CD14-positive monocyte (primary cell): Measurements from ENCODE around the gene SLC35F3. TPM values are rescaled to one million over a fixed set of nuclear protein-coding genes. Genes with fewer than 3 reads are reported as not detected.

Source experiments
- DNase-seq, 3 donors: peaks; one replicate each; pipeline ENCODE4 v3.0.0-alpha.2; 2011 to 2022
- H2AFZ ChIP-seq: 2 replicates; pipeline ENCODE4 v1.6.0; 2012; ENCODE audit warnings: mild to moderate bottlenecking, low read depth, low read length, inconsistent platforms; ENCODE audit not compliant: insufficient read depth, poor library complexity, severe bottlenecking
- H3K27ac ChIP-seq, 2 donors: 1 replicate in 1 of 2; 2 replicates in 1 of 2; pipeline ENCODE4 v1.5.1; 2012 to 2013; ENCODE audit warnings: low read length in 2 of 2, control low read depth in 1 of 2, inconsistent platforms in 1 of 2, low read depth in 1 of 2, mild to moderate bottlenecking in 1 of 2
- H3K27me3 ChIP-seq, 2 donors: one replicate each; pipeline versions ENCODE4 v1.6.0 to v1.6.1; 2011 to 2013; ENCODE audit warnings: low read length in 2 of 2; ENCODE audit not compliant: control insufficient read depth in 2 of 2, insufficient read depth in 2 of 2
- H3K36me3 ChIP-seq, 2 donors: replicated peaks in 1 of 2; 1 replicate in 1 of 2; 2 replicates in 1 of 2; pipeline versions ENCODE4 v1.5.1 to v1.6.1; 2012 to 2013; ENCODE audit warnings: low read length in 2 of 2, control low read depth in 1 of 2, inconsistent platforms in 1 of 2, mild to moderate bottlenecking in 1 of 2; ENCODE audit not compliant: insufficient read depth in 2 of 2, control insufficient read depth in 1 of 2
- H3K4me1 ChIP-seq, 2 donors: 1 replicate in 1 of 2; 2 replicates in 1 of 2; pipeline versions ENCODE4 v1.5.1 to v1.6.1; 2012 to 2013; ENCODE audit warnings: low read length in 2 of 2, control low read depth in 1 of 2, inconsistent platforms in 1 of 2, mild to moderate bottlenecking in 1 of 2, moderate library complexity in 1 of 2; ENCODE audit not compliant: insufficient read depth in 2 of 2, control insufficient read depth in 1 of 2
- H3K4me2 ChIP-seq: replicated peaks from 2 replicates; pipeline ENCODE3; 2012; ENCODE audit warnings: low read length, moderate library complexity, mild to moderate bottlenecking; ENCODE audit not compliant: poor library complexity, severe bottlenecking; ENCODE audit errors: extremely low read depth
- H3K4me3 ChIP-seq, 3 experiments: fragments of 200-600 bp in 1 of 3; sonication (generic) in 1 of 3; replicated peaks in 1 of 3; 1 replicate in 2 of 3; 2 replicates in 1 of 3; pipeline ENCODE4 v1.5.1; 2011 to 2013; ENCODE audit warnings: low read length in 3 of 3, mild to moderate bottlenecking in 3 of 3, control low read depth in 2 of 3, low read depth in 2 of 3, inconsistent platforms in 1 of 3, moderate library complexity in 1 of 3
- H3K79me2 ChIP-seq: 2 replicates; pipeline ENCODE4 v1.6.0; 2012; ENCODE audit warnings: mild to moderate bottlenecking, control low read depth, inconsistent platforms, low read length, moderate library complexity; ENCODE audit not compliant: insufficient read depth
- H3K9ac ChIP-seq: 2 replicates; pipeline ENCODE4 v1.6.0; 2017; ENCODE audit warnings: low read length, mild to moderate bottlenecking; ENCODE audit not compliant: insufficient read depth, poor library complexity, severe bottlenecking
- H3K9me3 ChIP-seq, 2 donors: replicated peaks in 1 of 2; 1 replicate in 1 of 2; 2 replicates in 1 of 2; pipeline versions ENCODE4 v1.5.1 to v1.6.1; 2012 to 2013; ENCODE audit warnings: low read length in 2 of 2, control low read depth in 1 of 2; ENCODE audit not compliant: control insufficient read depth in 1 of 2, insufficient read depth in 1 of 2
- H4K20me1 ChIP-seq: 2 replicates; pipeline ENCODE4 v1.6.0; 2012; ENCODE audit warnings: mild to moderate bottlenecking, low read length, control low read depth, moderate library complexity; ENCODE audit not compliant: insufficient read depth
- H3K27ac Mint-ChIP-seq, 7 donors: one replicate each; pipeline ENCODE4 v1.8.0; 2020; ENCODE audit warnings: mild to moderate bottlenecking in 7 of 7, mixed read lengths in 7 of 7, moderate library complexity in 6 of 7, inconsistent platforms in 2 of 7
- H3K27me3 Mint-ChIP-seq, 3 donors: one replicate each; pipeline ENCODE4 v1.8.0; 2021 to 2022; ENCODE audit warnings: low read depth in 3 of 3, mild to moderate bottlenecking in 3 of 3, mixed read lengths in 3 of 3, moderate library complexity in 3 of 3, inconsistent platforms in 1 of 3
- H3K36me3 Mint-ChIP-seq, 2 donors: one replicate each; pipeline ENCODE4 v1.8.0; 2020; ENCODE audit warnings: mixed read lengths in 2 of 2, inconsistent platforms in 1 of 2, mild to moderate bottlenecking in 1 of 2
- H3K4me1 Mint-ChIP-seq: one replicate; pipeline ENCODE4 v1.8.0; 2020; ENCODE audit warnings: mild to moderate bottlenecking, mixed read lengths
- H3K4me3 Mint-ChIP-seq, 2 donors: one replicate each; pipeline ENCODE4 v1.8.0; 2020; ENCODE audit warnings: mild to moderate bottlenecking in 2 of 2, mixed read lengths in 2 of 2, moderate library complexity in 1 of 2
- H3K9me3 Mint-ChIP-seq, 7 donors: one replicate each; pipeline ENCODE4 v1.8.0; 2020 to 2022; ENCODE audit warnings: mixed read lengths in 7 of 7, mild to moderate bottlenecking in 6 of 7, moderate library complexity in 6 of 7, inconsistent platforms in 2 of 7
- CTCF ChIP-seq: fragments of 200-600 bp; IDR thresholded peaks from one replicate; pipeline ENCODE4 v1.8.0; 2022; ENCODE audit warnings: antibody characterized with exemption, mild to moderate bottlenecking
- WGBS: methylation state at CpG from one replicate; pipeline ENCODE4 v1.1.5; 2013; ENCODE audit warnings: missing lambda C conversion rate; ENCODE audit not compliant: insufficient coverage; 5-methylcytosine and 5-hydroxymethylcytosine counted together
- intact Hi-C, 2 donors: fragments of 100-400 bp; cut with micrococcal nuclease; formaldehyde crosslinking; loops; one replicate each; pipeline versions ENCODE4 v1.15.0 to v1.15.1; 2023
- polyA plus RNA-seq, 3 donors: library from polyadenylated mRNA; depleted of rRNA in 1 of 3; unstranded in 2 of 3; stranded (reverse) in 1 of 3; fragments of 300-500 nt in 2 of 3; fragments of >200 nt in 1 of 3; fragmentation: Illumina TruSeq in 2 of 3; gene quantifications; 1 replicate in 2 of 3; 2 replicates in 1 of 3; pipeline ENCODE4 v1.2.3, GENCODE V29; 2012 to 2021

The SLC35F3 gene
- polyA plus RNA-seq, 3 donors = 0.17 to 0.78 TPM; not detected in 1

GRCh38 chr1:233912447-233912846, 8.0 kb downstream of the SLC35F3 start:
- Histone ChIP-seq H3K4me2 (no peak overlapping the region), H3K9me3 (no peaks in the 10 kb centered on the region), H3K4me1 (no peaks in the 10 kb centered on the region), H4K20me1 (no peaks in the 10 kb centered on the region), H3K79me2 (no peaks in the 10 kb centered on the region), H3K27me3 (peaks cover 0 to under 1% of the 10 kb centered on the region in 2 donors), H3K36me3 (no peaks in the 10 kb centered on the region), H3K9ac (no peak overlapping the region), H2AFZ (no peak overlapping the region), H3K4me3 (no peak overlapping the region), H3K27ac (no peak overlapping the region)
- H3K27ac Mint-ChIP-seq = peak overlapping the region in 1 of 7 donors; percentile 28
- no peaks in the 10 kb centered on the region for H3K36me3 Mint-ChIP-seq
- intact Hi-C loops = no loop called here
- no peak for DNase-seq
- H3K4me3 Mint-ChIP-seq = peak overlapping the region in 1 of 2 donors; percentile 19
- H3K9me3 Mint-ChIP-seq = peaks cover 0 to 17% (median 7%) of the 10 kb centered on the region in 7 donors
- peaks cover 10 to 15% (median 13%) of the 10 kb centered on the region in 3 donors for H3K27me3 Mint-ChIP-seq
- H3K4me1 Mint-ChIP-seq = no peaks in the 10 kb centered on the region
- WGBS = no CpG with 5 or more reads among the region's 8 CpGs
- TF ChIP-seq CTCF = no peak

- Mint-ChIP-seq H3K27me3 (peaks cover 8 to 10% (median 9%) of the 10 kb centered on the region in 3 donors), H3K27ac (no peak overlapping the region)
- no peaks in the 10 kb centered on the region for H4K20me1 ChIP-seq
These were observed 8.4 kb downstream of the SLC35F3 start for GRCh38 chr1:233912909-233913308.

More at GRCh38 chr1:233912909-233913308, 8.4 kb downstream of the SLC35F3 start:
- Mint-ChIP-seq H3K36me3 (no peaks in the 10 kb centered on the region), H3K9me3 (peaks cover 0 to 17% (median 7%) of the 10 kb centered on the region in 7 donors), H3K4me3 (no peak overlapping the region), H3K4me1 (no peaks in the 10 kb centered on the region)
- DNase-seq = no peak
- no peaks in the 10 kb centered on the region for H3K27me3 ChIP-seq
- H3K9ac ChIP-seq = no peak overlapping the region
- intact Hi-C loops = no loop called here
- H3K4me2 ChIP-seq = no peak overlapping the region
- TF ChIP-seq CTCF = no peak
- no CpG with 5 or more reads among the region's 4 CpGs for WGBS
- H3K27ac ChIP-seq = no peak overlapping the region
- no peak overlapping the region for H3K4me3 ChIP-seq
- H3K9me3 ChIP-seq = no peaks in the 10 kb centered on the region
- H3K4me1 ChIP-seq = no peaks in the 10 kb centered on the region
- no peaks in the 10 kb centered on the region for H3K79me2 ChIP-seq
- no peak overlapping the region for H2AFZ ChIP-seq
- no peaks in the 10 kb centered on the region for H3K36me3 ChIP-seq
